ENCODE data around the gene HOXD9.

The HOXD9 gene

GRCh38 chr2:176126929-176127773 is 4.6 kb downstream of the HOXD9 start:
- DNase-seq = peak; percentile 62

GRCh38 chr2:176127774-176128072 is 5.2 kb downstream of the HOXD9 start:
- no peak for DNase-seq

- DNase-seq = no peak
Measured at GRCh38 chr2:176128172-176128981, 5.9 kb downstream of the HOXD9 start.

- DNase-seq = peak; percentile 35
Measured at GRCh38 chr2:176128982-176129796, 6.7 kb downstream of the HOXD9 start, which contains the start of gene HOXD8. TSS of gene HOXD8 (plus strand) at chr2:176129705. CDS start at chr2:176130367, 662 bp downstream.

- DNase-seq = no peak
Measured at GRCh38 chr2:176129813-176130146, 7.3 kb downstream of the HOXD9 start.

- DNase-seq = no peak
Measured at GRCh38 chr2:176130147-176130956, 7.8 kb downstream of the HOXD9 start.

GRCh38 chr2:176130957-176131847 is 8.7 kb downstream of the HOXD9 start:
- no peak for DNase-seq

GRCh38 chr2:176131848-176132158 is 9.3 kb downstream of the HOXD9 start:
- DNase-seq = no peak

- no peak for DNase-seq
Measured at GRCh38 chr2:176132205-176133171, 10.0 kb downstream of the HOXD9 start.

GRCh38 chr2:176133389-176133788 is 10.9 kb downstream of the HOXD9 start:
- no peak for DNase-seq

GRCh38 chr2:176134035-176134434 is 11.5 kb downstream of the HOXD9 start:
- no peak for DNase-seq

- no peak for DNase-seq
Measured at GRCh38 chr2:176135035-176135440, 12.5 kb downstream of the HOXD9 start.

GRCh38 chr2:176136374-176137251 is 14.1 kb downstream of the HOXD9 start:
- no peak for DNase-seq

- DNase-seq = no peak
Measured at GRCh38 chr2:176137252-176137580, 14.7 kb downstream of the HOXD9 start.

- DNase-seq = no peak
Measured at GRCh38 chr2:176137906-176138305, 15.4 kb downstream of the HOXD9 start.

- DNase-seq = no peak
Measured at GRCh38 chr2:176138526-176138922, 16.0 kb downstream of the HOXD9 start.

GRCh38 chr2:176138923-176139660 is 16.6 kb downstream of the HOXD9 start:
- no peak for DNase-seq

- no peak for DNase-seq
Measured at GRCh38 chr2:176139661-176140512, 17.4 kb downstream of the HOXD9 start.

Data from hematopoietic multipotent progenitor cell treated with erythropoietin and hydrocortisone succinate and interleukin-3 and kit ligand, for 8 days (in vitro differentiated cells).